PFSK-1 (cell line): ENCODE data around the gene CNTN3.

Source experiments
- POLR2AphosphoS5 ChIP-seq: IDR thresholded peaks from 2 replicates; pipeline ENCODE4 v1.6.1; 2012; ENCODE audit warnings: low read depth, mild to moderate bottlenecking, control low read depth, low read length, moderate library complexity
- REST ChIP-seq, 2 experiments: IDR thresholded peaks; 2 replicates each; pipeline versions ENCODE4 v1.6.1 to v1.8.0; 2011 to 2012; ENCODE audit warnings: low read depth in 2 of 2, low read length in 2 of 2, control low read depth in 1 of 2, inconsistent platforms in 1 of 2, mild to moderate bottlenecking in 1 of 2, moderate library complexity in 1 of 2; ENCODE audit not compliant: insufficient read depth in 1 of 2
- TAF1 ChIP-seq: IDR thresholded peaks from 2 replicates; pipeline ENCODE4 v1.6.1; 2012; ENCODE audit warnings: low read length, control low read depth, borderline replicate concordance; ENCODE audit not compliant: insufficient read depth

- TF ChIP-seq REST (IDR thresholded peaks at IDR 0.05; ENCODE audit: insufficient read depth in 1 of 2, low read depth in 2 of 2, low read length in 2 of 2) (no peak), POLR2AphosphoS5 (no peak), TAF1 (no peak)
Measured at GRCh38 chr3:74636981-74637380, 22.5 kb upstream of the CNTN3 start.
